ENCODE data around the gene KIF5B. TPM values are rescaled to one million over a fixed set of nuclear protein-coding genes. Genes with fewer than 3 reads are reported as not detected.

Gene KIF5B
- total and polyA plus RNA-seq, 2 donors (not counting 3 experiments of a cell fraction or from before 2014, with no cell fraction given) = 24.7 to 159 TPM

GRCh38 chr10:32004161-32004591 lies 52.0 kb downstream of the KIF5B start:
- H2AFZ ChIP-seq (ENCODE audit: low read depth, low read length) = no peak overlapping the region
- no peaks in the 10 kb centered on the region for H3K79me2 ChIP-seq (ENCODE audit: control insufficient read depth, insufficient read depth, low read length)
- no peak for DNase-seq (ENCODE audit: low read depth, low spot score)
- no peaks in the 10 kb centered on the region for H3K9me3 ChIP-seq (replicated peaks; ENCODE audit: control insufficient read depth, insufficient read depth, low read length)
- H3K36me3 ChIP-seq (ENCODE audit: control insufficient read depth in 2 of 2, extremely low read depth in 1 of 2, insufficient read depth in 2 of 2, low read length in 2 of 2) = peaks cover 4 to 7% of the 10 kb centered on the region in 2 experiments
- ChIA-PET POLR2A (interaction anchor here (0.6 to 1.2 kb wide), 2 partner anchors 75 to 122 kb away, joined by 3 to 4 read pairs; no protein-coding TSS in a partner anchor), CTCF (interaction anchor here (0.6 to 5.2 kb wide), 8 partner anchors 11 to 1316 kb away, joined by 3 to 76 read pairs (median 6); partner anchors contain the start of gene ARHGAP12)
- no peaks in the 10 kb centered on the region for H3K9me1 ChIP-seq (replicated peaks; ENCODE audit: control insufficient read depth, extremely low read depth, insufficient read depth, low read length)
- dilution Hi-C loops (cut with MboI; ENCODE audit: extremely low pct_ligation_motif_present, low sequenced_read_pairs) (no loop called here), intact Hi-C loops (cut with micrococcal nuclease) (no loop called here)
- FAIRE-seq = no peak
- H3K4me3 ChIP-seq (replicated peaks in 1 of 3; ENCODE audit: insufficient read depth in 1 of 3, low read depth in 1 of 3, low read length in 3 of 3) = no peak overlapping the region
- H3K27ac ChIP-seq (ENCODE audit: insufficient read depth, low read depth, low read length) = no peak overlapping the region
- no peaks in the 10 kb centered on the region for H4K20me1 ChIP-seq (replicated peaks; ENCODE audit: control insufficient read depth, extremely low read depth, insufficient read depth, low read length)
- TF ChIP-seq MYC (IDR thresholded peaks at IDR 0.05; ENCODE audit: low read depth, low read length) (no peak), FOS (IDR thresholded peaks at IDR 0.05; ENCODE audit: borderline replicate concordance, insufficient read depth, low read length) (no peak), EZH2 (IDR thresholded peaks at IDR 0.05; ENCODE audit: borderline replicate concordance, low read depth, low read length, severe bottlenecking) (no peak), CTCF (IDR thresholded peaks at IDR 0.05; ENCODE audit: extremely low read depth in 1 of 2, insufficient read depth in 1 of 2, low read depth in 1 of 2, low read length in 2 of 2) (no peak), GATA2 (IDR thresholded peaks at IDR 0.05; ENCODE audit: insufficient read depth, insufficient read length, low read depth, low read length) (no peak), POLR2A (IDR thresholded peaks at IDR 0.05; ENCODE audit: low read depth, low read length) (no peak), POLR2AphosphoS5 (IDR thresholded peaks at IDR 0.05; ENCODE audit: insufficient read depth, low read depth, low read length) (no peak), JUN (IDR thresholded peaks at IDR 0.05; ENCODE audit: borderline replicate concordance, insufficient read depth, insufficient read length, low read depth) (no peak), MAX (IDR thresholded peaks at IDR 0.05; ENCODE audit: insufficient read depth, insufficient read length) (no peak)
- H3K4me1 ChIP-seq (ENCODE audit: control insufficient read depth, extremely low read depth, insufficient read depth, low read length) = no peaks in the 10 kb centered on the region
- no TSS peak for BruUV-seq (replicated peaks)
- H3K4me2 ChIP-seq (ENCODE audit: insufficient read depth, low read length) = no peak overlapping the region
- H3K27me3 ChIP-seq (ENCODE audit: control insufficient read depth in 2 of 2, insufficient read depth in 2 of 2, low read length in 2 of 2) = no peaks in the 10 kb centered on the region
- H3K9ac ChIP-seq (replicated peaks; ENCODE audit: extremely low read depth, insufficient read depth, low read length) = no peak overlapping the region
